ENCODE data around the gene BRCA1. TPM values are rescaled to one million over a fixed set of nuclear protein-coding genes. Genes with fewer than 3 reads are reported as not detected.

Gene BRCA1
- total RNA-seq, 1 experiment from 2014 or later: 50.8 TPM

- H3K9me3 ChIP-seq: no peaks in the 10 kb centered on the region
- peaks cover 72% of the 10 kb centered on the region for H3K36me3 Mint-ChIP-seq (ENCODE audit: insufficient read depth, unreplicated experiment)
- H3K27me3 Mint-ChIP-seq (ENCODE audit: insufficient read depth, unreplicated experiment): no peaks in the 10 kb centered on the region
- H3K4me3 ChIP-seq (ENCODE audit: low read depth, low read length): peak overlapping the region; percentile 28
- peaks cover 16% of the 10 kb centered on the region for H3K4me1 ChIP-seq
- H3K27ac Mint-ChIP-seq (ENCODE audit: unreplicated experiment): peak overlapping the region; percentile 99
- no peak for DNase-seq
- peaks cover 5% of the 10 kb centered on the region for H3K36me3 ChIP-seq (ENCODE audit: control insufficient read depth, insufficient read depth, low read length)
- H3K27me3 ChIP-seq (replicated peaks; ENCODE audit: control insufficient read depth, insufficient read depth, low read length): no peaks in the 10 kb centered on the region
- TSS peak; percentile 41 for BruUV-seq (replicated peaks)
- ChIA-PET CTCF (interaction anchor here (0.7 to 1.9 kb wide), 20 partner anchors 9 to 486 kb away, joined by 3 to 13 read pairs (median 4); partner anchors contain the start of genes BECN1, DHX8, IFI35 and TMEM106A), POLR2A (interaction anchor here (0.5 to 2.0 kb wide), 41 partner anchors 8 to 1324 kb away, joined by 3 to 37 read pairs (median 6); partner anchors contain the start of genes AARSD1, BECN1, BRCA1 and COA3)
- TF ChIP-seq, protein P1, sequence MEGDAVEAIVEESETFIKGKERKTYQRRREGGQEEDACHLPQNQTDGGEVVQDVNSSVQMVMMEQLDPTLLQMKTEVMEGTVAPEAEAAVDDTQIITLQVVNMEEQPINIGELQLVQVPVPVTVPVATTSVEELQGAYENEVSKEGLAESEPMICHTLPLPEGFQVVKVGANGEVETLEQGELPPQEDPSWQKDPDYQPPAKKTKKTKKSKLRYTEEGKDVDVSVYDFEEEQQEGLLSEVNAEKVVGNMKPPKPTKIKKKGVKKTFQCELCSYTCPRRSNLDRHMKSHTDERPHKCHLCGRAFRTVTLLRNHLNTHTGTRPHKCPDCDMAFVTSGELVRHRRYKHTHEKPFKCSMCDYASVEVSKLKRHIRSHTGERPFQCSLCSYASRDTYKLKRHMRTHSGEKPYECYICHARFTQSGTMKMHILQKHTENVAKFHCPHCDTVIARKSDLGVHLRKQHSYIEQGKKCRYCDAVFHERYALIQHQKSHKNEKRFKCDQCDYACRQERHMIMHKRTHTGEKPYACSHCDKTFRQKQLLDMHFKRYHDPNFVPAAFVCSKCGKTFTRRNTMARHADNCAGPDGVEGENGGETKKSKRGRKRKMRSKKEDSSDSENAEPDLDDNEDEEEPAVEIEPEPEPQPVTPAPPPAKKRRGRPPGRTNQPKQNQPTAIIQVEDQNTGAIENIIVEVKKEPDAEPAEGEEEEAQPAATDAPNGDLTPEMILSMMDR (IDR thresholded peaks at IDR 0.05; ENCODE audit: insufficient read depth in 1 of 2, low read depth in 1 of 2, low read length in 1 of 2, severe bottlenecking in 1 of 2, unreplicated experiment in 1 of 2): no peak
- intact Hi-C loops (cut with micrococcal nuclease; ENCODE audit: unreplicated experiment): no loop called here
- H3K4me3 Mint-ChIP-seq (ENCODE audit: unreplicated experiment): peak overlapping the region; percentile 90
- peaks cover 12% of the 10 kb centered on the region for H3K4me1 Mint-ChIP-seq (ENCODE audit: low read depth, unreplicated experiment)
- no peaks in the 10 kb centered on the region for H3K9me3 Mint-ChIP-seq (ENCODE audit: unreplicated experiment)
Observed at GRCh38 chr17:42997390-42997983, 127.7 kb downstream of the BRCA1 start.

Other genes starting within 250 kb of the BRCA1 start
- not detected in 2 replicates for gene G6PC1, start 224.6 kb downstream of the BRCA1 start, total RNA-seq (2022)
- 69.0 and 76.2 TPM in 2 replicates for gene AARSD1, start 160.9 kb downstream of the BRCA1 start, total RNA-seq (2022)
- gene PTGES3L, start 145.3 kb downstream of the BRCA1 start, total RNA-seq (2022): 1.1 and 1.2 TPM in 2 replicates
- gene RUNDC1, start 144.8 kb downstream of the BRCA1 start, total RNA-seq (2022): 17.6 and 18.2 TPM in 2 replicates
- 1,565 and 1,613 TPM in 2 replicates for gene RPL27, start 126.9 kb downstream of the BRCA1 start, total RNA-seq (2022)
- gene IFI35, start 118.6 kb downstream of the BRCA1 start, total RNA-seq (2022): 9.4 and 10.2 TPM in 2 replicates
- gene VAT1, start 103.0 kb downstream of the BRCA1 start, total RNA-seq (2022): 227 and 236 TPM in 2 replicates
- 1.2 and 1.7 TPM in 2 replicates for gene RND2, start 100.1 kb downstream of the BRCA1 start, total RNA-seq (2022)
- 53.9 and 55.4 TPM in 2 replicates for gene NBR1, start 45.9 kb upstream of the BRCA1 start, total RNA-seq (2022)
- gene TMEM106A, start 86.5 kb upstream of the BRCA1 start, total RNA-seq (2022): 6.9 and 8.0 TPM in 2 replicates
- gene CCDC200, start 103.3 kb upstream of the BRCA1 start, total RNA-seq (2022): not detected in 2 replicates
- gene RNU2-1, start 108.6 kb upstream of the BRCA1 start, total RNA-seq (2022): 4,208 and 4,542 TPM in 2 replicates

All from Caco-2 (cell line).